Neural progenitor cell (in vitro differentiated cells): ENCODE measurements around the gene MYRIP.

Source experiments
- EZH2phosphoT487 ChIP-seq: fragments of 200-600 bp; sonication (generic); IDR thresholded peaks from 2 replicates; pipeline ENCODE4 v1.6.1; 2017; ENCODE audit warnings: antibody characterized with exemption
- TF ChIP-seq, protein P1 (sequence below): fragments of 200-600 bp; sonication (generic); IDR thresholded peaks from 2 replicates; pipeline ENCODE4 v1.5.1; 2017; ENCODE audit warnings: antibody characterized with exemption, mild to moderate bottlenecking

DNA sequence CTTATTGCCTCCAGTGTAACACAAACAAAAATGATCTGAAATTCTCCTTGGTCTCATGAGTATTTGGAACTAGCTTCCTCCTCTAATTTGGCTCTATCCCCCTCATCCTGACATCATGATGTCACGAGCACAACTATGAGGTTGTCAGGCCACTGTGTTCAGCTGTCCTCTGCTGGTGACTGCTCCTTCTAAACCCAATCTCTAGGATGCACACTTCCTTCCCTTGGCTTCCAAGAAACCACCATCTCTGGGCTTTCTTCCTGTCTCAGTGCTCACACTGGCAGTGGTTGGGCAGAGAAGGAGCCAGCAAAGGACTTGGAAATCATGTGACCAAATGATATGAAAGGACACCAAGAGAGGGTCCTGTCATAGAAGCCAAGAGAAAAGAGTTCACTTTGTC is 469.4 kb downstream of the MYRIP start:
- TF ChIP-seq, protein P1, sequence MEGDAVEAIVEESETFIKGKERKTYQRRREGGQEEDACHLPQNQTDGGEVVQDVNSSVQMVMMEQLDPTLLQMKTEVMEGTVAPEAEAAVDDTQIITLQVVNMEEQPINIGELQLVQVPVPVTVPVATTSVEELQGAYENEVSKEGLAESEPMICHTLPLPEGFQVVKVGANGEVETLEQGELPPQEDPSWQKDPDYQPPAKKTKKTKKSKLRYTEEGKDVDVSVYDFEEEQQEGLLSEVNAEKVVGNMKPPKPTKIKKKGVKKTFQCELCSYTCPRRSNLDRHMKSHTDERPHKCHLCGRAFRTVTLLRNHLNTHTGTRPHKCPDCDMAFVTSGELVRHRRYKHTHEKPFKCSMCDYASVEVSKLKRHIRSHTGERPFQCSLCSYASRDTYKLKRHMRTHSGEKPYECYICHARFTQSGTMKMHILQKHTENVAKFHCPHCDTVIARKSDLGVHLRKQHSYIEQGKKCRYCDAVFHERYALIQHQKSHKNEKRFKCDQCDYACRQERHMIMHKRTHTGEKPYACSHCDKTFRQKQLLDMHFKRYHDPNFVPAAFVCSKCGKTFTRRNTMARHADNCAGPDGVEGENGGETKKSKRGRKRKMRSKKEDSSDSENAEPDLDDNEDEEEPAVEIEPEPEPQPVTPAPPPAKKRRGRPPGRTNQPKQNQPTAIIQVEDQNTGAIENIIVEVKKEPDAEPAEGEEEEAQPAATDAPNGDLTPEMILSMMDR: no peak
- no peak for TF ChIP-seq EZH2phosphoT487
